Activated CD8-positive, alpha-beta memory T cell treated with anti-CD3 and anti-CD28 coated beads for 36 hours (primary cell): ENCODE data around the gene TNFRSF9. TPM values are rescaled to one million over a fixed set of nuclear protein-coding genes. Genes with fewer than 3 reads are reported as not detected.

Source experiments
- total RNA-seq, 2 experiments: library from RNA; stranded (reverse); gene quantifications; one replicate each; pipeline ENCODE4 v1.2.3, GENCODE V29; 2021

Gene TNFRSF9
- total RNA-seq, 2 experiments from 2014 or later: 263 to 270 TPM

Other genes starting within 250 kb of the TNFRSF9 start
- gene VAMP3, start 169.5 kb downstream of the TNFRSF9 start, total RNA-seq: 10 to 100 TPM; 22.8 to 25.0 TPM
- 1 to 10 TPM; 4.0 to 4.4 TPM for gene PER3, start 156.5 kb downstream of the TNFRSF9 start, total RNA-seq
- not detected for gene UTS2, start 87.8 kb downstream of the TNFRSF9 start, total RNA-seq
- gene PARK7, start 20.9 kb upstream of the TNFRSF9 start, total RNA-seq: 100 to 1,000 TPM; 605 to 606 TPM
- 1 to 10 TPM; 3.1 to 3.2 TPM for gene ERRFI1, start 85.5 kb upstream of the TNFRSF9 start, total RNA-seq